T-helper 9 cell (primary cell): Measurements from ENCODE around the gene MLLT6.
A peak's percentile ranks its signal among the peaks of the same experiment; 100 is the strongest.

Experiments used
- DNase-seq: peaks from one replicate; pipeline ENCODE4 v3.0.0-alpha.2; 2020

MLLT6 gene

DNA sequence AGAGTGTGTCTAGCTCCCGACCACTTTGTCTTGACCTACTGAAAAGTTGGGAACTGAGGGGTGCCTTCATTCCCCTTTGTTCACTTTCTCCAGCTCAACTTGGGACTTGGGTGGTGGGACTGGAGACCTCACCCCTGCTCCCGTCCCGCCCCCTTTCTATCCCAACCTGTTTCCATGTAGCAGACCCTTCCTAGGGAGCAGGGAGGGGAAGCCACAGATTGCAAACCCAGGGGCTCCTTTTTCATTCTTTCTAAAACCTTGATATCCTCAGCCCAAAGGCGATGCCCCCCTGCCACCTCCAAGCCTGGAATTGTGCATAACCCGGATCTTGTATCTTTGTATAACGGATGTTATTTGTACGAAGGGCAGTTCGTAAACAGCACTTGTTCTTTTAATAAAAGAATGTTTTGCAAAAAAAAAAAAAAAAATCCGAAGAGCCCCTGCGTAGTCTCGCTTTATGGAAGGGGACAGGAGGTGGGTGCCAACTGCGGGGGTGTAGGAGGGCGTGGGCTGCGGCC is 24.4 kb downstream of the MLLT6 start:
- no peak for DNase-seq

DNA sequence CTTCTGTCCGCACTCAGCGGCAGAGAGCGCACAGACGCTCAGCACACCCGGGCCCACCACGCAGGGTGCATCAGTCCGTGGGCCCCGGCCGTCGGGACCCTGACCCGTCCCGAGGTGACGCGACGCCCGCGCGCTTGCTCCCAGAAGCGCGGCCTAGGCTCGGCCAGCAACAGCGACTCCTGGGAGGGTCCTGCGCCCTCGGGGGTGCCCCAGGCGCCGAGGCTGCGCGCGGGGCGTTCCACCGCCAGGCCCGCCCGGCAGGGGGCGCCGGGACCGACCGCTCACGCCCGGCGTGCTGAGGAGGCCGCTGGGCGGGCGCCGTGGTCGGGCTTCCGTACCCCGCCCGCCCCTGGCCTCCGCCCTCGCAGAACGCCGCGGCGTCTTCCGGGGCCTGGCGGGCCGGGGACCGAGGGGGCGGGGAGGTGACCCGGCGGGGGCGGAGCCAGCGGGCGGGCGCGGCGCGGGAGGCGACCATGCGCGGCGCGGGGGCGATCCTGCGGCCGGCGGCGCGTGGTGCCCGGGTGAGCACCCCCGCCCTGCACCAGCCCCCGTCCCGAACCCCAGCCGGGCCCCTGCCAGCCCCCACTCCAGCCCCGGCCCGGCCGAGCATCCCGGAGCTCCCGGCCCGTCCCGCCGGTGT is 24.9 kb downstream of the MLLT6 start, which contains the start of gene CISD3:
TSS of gene CISD3 (plus strand) at position 456 of the 640 bp plus-strand sequence. CDS start at position 474, 18 bp downstream.
- DNase-seq = peak; percentile 80

GRCh38 chr17:38730526-38731379 is 25.7 kb downstream of the MLLT6 start:
- DNase-seq = no peak

DNA sequence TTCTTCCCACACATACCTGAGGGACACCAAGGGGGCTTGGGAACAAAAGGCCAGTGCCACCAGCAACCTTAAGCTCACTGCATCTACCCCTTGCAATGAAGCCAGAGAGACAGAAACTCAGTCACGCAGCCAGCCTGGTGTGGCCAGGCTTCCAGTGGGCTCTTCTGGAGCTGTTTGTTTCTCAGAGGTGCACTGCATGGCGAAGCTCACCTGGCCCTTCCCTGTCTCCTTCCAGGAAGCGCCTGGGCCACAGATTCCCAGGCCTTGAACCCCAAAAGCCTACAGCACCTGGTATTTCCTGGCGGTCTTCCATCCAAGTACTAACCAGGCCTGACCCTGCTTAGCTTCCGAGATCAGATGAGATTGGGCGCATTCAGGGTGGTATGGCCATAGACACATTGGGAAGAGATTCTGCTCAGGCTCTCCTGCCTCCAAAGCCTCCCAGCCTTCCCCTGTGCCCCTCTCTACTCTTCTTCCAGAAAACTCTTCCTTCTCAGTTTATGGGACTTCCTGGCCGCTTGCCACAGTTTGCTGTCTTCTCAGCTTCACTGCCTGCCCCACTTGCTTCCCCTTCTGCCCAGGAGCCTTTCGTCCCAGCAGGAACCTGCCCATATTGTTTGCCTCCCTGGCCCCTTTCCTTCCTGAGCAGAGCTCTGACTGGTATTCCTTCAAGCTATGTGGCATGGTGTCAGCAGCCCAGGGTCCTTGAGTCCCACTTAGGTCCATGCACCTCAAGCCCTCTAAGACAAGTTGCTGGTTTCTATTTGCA is 26.6 kb downstream of the MLLT6 start:
- DNase-seq = no peak

- no peak for DNase-seq
Observed at GRCh38 chr17:38732376-38733281, 27.6 kb downstream of the MLLT6 start.

- no peak for DNase-seq
Observed at GRCh38 chr17:38733282-38733981, 28.4 kb downstream of the MLLT6 start.

GRCh38 chr17:38733982-38734973 is 29.2 kb downstream of the MLLT6 start:
- no peak for DNase-seq

DNA sequence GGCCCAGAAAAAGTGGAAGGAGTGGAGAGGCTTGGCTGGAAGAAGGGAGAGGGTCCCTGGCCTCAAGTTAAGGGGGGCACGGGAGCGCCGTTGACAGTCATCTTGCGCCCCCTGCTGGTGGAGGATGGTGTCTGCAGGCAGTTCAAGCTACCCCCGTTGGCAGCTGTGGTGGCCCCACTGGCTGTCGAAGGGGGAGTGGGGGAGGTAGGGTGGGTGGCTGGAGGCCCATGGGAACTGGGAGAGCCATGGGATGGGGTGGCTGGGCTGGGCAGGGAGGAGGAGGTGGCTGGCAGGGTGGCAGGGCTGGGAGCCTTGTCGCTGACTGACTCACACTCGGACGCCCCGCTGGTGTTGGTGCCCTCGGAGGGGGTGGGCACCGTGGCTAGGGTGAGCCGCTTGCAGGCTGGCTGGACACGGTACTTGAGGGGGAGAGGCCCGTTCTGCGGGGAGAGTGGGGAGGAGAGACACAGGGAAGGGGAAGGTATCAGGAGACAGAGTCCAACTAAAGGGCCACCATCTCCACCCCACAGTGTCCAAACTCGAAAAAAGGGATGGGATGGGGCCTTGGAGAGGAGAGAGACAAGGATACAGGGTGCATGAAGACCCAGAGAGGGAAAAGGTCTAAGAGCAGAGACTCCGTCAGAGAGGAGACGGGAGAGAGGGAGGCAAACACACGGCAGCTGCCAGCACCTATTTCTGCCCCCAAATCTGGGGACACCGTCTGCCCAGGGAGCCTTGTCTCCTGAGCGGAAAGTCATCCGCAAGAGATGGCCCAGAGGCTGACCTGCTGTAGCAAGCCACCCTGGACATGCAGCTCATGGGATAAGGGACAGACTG is 30.3 kb downstream of the MLLT6 start:
- peak; percentile 81 for DNase-seq

DNA sequence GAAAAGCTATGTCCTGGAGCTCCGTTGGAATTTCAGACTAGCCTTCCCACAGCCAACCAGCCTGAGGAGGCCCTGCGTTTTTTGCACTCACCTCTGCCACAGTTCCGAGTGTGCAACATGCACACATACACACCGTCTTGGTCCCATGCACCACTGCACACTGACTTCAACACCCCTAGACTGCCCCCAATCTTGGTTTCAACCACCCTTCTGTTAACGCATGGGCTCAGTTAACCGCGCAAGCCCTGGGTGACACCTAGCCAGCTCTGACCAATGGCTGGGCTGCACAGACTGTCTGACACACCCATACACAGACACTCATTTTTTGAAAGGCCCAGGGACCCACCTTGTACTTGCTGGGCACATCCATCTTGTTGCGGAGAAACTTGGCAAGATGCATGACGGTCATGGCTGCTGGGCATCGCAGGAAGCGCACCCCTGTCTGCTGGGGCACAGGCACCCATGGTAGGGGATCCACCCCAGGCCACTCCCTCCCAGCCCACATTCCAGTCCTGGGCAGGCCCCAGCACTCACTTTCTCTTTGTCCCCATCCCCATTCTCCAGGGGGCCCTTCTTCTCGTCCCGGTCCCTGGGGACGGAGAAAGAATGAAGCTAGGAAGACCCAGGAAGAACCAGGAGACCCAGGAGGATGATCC is 33.1 kb downstream of the MLLT6 start:
- no peak for DNase-seq

GRCh38 chr17:38738686-38739085 is 33.6 kb downstream of the MLLT6 start:
- DNase-seq = no peak

DNA sequence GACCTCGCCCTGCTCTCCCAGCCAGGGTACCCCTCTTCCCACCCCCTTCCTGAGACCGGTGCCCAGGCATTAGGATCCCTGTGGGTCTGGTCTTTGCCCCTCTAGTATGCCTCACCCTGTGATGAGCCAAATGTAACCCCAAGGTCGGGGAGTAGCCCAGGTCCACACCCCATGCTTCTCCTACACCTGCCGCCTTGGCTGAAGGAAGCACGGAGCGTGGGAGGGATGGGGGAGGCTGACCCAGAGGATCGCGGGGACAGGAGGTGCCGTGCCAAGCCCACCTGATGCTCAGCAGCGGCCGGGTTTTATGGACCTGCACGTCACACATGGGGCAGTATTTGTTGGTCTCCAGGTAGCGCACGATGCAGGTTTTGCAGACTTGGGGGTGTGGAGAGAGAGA is 34.2 kb downstream of the MLLT6 start:
- no peak for DNase-seq

GRCh38 chr17:38740044-38740443 is 35.0 kb downstream of the MLLT6 start:
- no peak for DNase-seq

DNA sequence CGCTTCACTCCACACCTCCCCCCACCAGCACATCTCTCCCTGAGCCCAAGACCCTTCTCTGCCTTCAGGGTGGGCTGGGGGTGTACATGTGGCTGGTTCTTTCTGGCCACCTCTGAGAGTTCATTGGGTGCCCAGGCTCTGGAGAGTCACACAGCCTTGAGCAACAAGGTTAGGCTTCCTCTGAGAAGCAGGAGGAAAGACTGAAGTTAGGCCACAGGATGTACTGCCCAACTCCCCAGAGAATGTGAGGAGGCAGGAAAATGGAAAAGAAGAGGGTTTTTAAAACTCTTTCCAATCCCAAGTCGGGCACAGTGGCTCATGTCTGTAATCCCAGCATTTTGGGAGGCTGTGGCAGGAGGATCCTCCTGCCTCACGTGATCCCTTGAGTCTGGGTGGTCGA is 35.7 kb downstream of the MLLT6 start:
- no peak for DNase-seq

DNA sequence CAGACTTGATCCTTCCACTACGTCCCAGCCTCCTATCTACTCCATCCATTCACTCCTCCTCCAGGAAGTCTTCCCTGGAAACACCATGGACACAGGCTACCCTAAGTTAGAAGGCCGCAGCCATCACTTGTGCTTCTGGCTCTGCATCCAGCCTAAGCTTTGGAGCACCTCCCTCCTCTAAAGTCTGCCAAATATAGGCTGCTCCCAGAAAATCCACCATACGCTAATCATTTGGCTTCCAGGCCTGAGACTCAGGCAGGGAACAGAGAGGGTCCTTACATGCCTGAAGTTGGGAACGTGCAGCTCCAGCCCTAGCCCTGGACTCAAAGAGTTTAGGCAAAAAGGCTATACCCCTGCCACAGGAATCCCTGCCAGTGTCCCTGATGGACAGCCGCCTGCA is 36.4 kb downstream of the MLLT6 start:
- no peak for DNase-seq

- no peak for DNase-seq
Observed at GRCh38 chr17:38741921-38742410, 36.9 kb downstream of the MLLT6 start.

- no peak for DNase-seq
Observed at GRCh38 chr17:38742411-38743308, 37.6 kb downstream of the MLLT6 start.

- DNase-seq = no peak
Observed at GRCh38 chr17:38743556-38744171, 38.6 kb downstream of the MLLT6 start.
